ENCODE results near the gene CNOT10. TPM values are rescaled to one million over a fixed set of nuclear protein-coding genes. Genes with fewer than 3 reads are reported as not detected.
"Not testable (repeated sequence)": the region's sequence is repeated elsewhere in the genome, so short reads cannot be mapped to it uniquely, and the experiment has no call there.

CNOT10 gene
- total RNA-seq, 2 donors from 2014 or later: 23.8 to 34.1 TPM

DNA sequence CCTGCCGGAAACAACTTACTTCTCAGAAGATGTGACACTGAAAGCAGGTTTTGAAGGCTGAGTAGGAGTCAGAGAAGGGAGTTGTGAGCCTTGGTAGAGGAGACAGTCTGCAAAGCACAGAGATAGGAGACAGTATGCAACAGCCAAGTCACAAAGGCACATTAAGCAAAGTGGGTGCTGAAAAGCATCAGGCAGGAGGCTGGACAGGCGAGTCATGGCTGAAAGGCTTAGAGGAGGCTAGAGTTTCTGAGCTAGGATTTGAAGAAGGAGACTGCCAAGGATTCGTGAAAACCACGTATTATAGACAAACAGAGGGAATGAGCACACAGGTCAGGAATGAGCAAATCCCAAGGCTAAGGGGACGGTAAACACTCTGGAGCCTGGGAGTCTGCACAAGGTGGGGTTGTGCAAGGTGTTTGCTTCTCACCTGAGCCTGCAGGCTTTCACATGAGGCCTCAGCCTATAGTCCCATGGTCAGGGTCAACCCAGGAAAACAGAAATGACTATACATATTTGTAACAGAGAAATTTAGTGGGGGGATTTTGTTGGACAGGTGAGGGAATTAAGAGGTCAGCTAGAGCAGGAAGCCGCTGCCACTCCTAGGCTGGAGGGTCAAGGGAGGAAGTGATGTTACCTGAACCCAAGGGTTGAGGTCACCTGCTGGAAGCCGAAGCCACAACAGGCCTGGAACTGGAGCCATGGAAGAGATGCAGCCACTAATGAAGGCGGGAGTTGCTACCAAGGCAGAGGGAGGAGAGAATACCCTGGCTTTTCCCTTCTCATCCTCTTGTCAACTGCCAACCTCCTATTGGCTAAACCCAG lies 109.7 kb downstream of the CNOT10 start:
- no peaks in the 10 kb centered on the region for H3K36me3 ChIP-seq
- no peaks in the 10 kb centered on the region for H3K4me1 ChIP-seq
- H3K27ac ChIP-seq: no peak overlapping the region
- no peaks in the 10 kb centered on the region for H3K9me3 ChIP-seq
- intact Hi-C loops (cut with DNase I): no loop called here
- DNase-seq: no peak
- no peaks in the 10 kb centered on the region for H3K27me3 ChIP-seq
- no peak overlapping the region for H3K4me3 ChIP-seq
- H3K9ac ChIP-seq (ENCODE audit: low read depth in 2 of 2, low read length in 2 of 2): no peak overlapping the region
- no peak for TF ChIP-seq CTCF (IDR thresholded peaks at IDR 0.05)

GRCh38 chr3:32796384-32796950 lies 111.5 kb downstream of the CNOT10 start:
- DNase-seq; H3K9me3 ChIP-seq; H3K9ac ChIP-seq (ENCODE audit: low read depth in 2 of 2, low read length in 2 of 2); H3K4me3 ChIP-seq; H3K4me1 ChIP-seq; intact Hi-C loops (cut with DNase I); H3K27me3 ChIP-seq; H3K27ac ChIP-seq; H3K36me3 ChIP-seq: not testable (repeated sequence)

- H3K4me3 ChIP-seq: no peak overlapping the region
- no peaks in the 10 kb centered on the region for H3K27me3 ChIP-seq
- DNase-seq: no peak
- no peak overlapping the region for H3K27ac ChIP-seq
- TF ChIP-seq CTCF (IDR thresholded peaks at IDR 0.05): no peak
- H3K36me3 ChIP-seq: no peaks in the 10 kb centered on the region
- intact Hi-C loops (cut with DNase I): no loop called here
- no peaks in the 10 kb centered on the region for H3K4me1 ChIP-seq
- no peak overlapping the region for H3K9ac ChIP-seq (ENCODE audit: low read depth in 2 of 2, low read length in 2 of 2)
- no peaks in the 10 kb centered on the region for H3K9me3 ChIP-seq
Observed at GRCh38 chr3:32797776-32798175, 112.8 kb downstream of the CNOT10 start.

DNA sequence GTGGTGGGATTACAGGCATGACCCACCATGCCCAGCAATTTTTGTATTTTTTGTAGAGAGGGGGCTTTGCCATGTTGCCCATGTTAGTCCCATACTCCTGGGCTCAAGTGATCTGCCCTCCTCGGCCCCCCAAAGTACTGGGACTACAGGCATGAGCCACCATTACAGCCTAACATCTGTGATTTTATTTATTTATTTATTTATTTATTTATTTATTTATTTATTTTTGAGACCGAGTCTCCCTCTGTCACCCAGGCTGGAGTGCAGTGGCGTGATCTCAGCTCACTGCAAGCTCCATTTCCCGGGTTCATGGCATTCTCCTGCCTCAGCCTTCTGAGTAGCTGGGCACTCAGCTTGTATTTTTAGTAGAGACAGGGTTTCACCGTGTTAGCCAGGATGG lies 116.5 kb downstream of the CNOT10 start:
- DNase-seq; H3K4me1 ChIP-seq; H3K4me3 ChIP-seq; H3K9ac ChIP-seq (ENCODE audit: low read depth in 2 of 2, low read length in 2 of 2); H3K9me3 ChIP-seq; intact Hi-C loops (cut with DNase I); H3K27me3 ChIP-seq; H3K27ac ChIP-seq; H3K36me3 ChIP-seq: not testable (repeated sequence)

DNA sequence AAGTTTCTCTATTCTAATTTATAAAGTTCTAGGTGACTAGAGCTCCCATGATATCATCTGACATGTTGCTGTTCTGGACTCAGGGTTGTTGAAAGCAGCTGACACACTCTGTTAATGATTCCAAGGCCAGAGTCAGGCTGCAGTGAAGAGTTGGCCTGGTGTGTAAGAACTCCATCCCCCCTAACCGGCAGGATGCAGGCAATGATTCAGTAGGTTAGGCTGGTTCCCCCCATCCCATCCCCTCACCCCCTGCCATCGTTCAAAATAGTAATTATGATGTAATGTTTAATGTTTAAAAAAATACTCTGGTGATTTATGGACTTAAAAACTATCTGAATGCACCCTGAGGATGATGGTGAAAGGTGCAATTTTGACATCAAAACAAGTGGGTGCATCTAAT lies 128.2 kb downstream of the CNOT10 start:
- Histone ChIP-seq H3K36me3 (no peaks in the 10 kb centered on the region), H3K4me1 (no peaks in the 10 kb centered on the region), H3K27me3 (peaks cover 26% of the 10 kb centered on the region), H3K9me3 (no peaks in the 10 kb centered on the region), H3K9ac (ENCODE audit: low read depth in 2 of 2, low read length in 2 of 2) (no peak overlapping the region), H3K27ac (no peak overlapping the region), H3K4me3 (no peak overlapping the region)
- intact Hi-C loops (cut with DNase I): no loop called here
- DNase-seq: no peak
- TF ChIP-seq CTCF (IDR thresholded peaks at IDR 0.05): no peak

- no peaks in the 10 kb centered on the region for H3K36me3 ChIP-seq
- H3K4me3 ChIP-seq: no peak overlapping the region
- peaks cover 37% of the 10 kb centered on the region for H3K27me3 ChIP-seq
- no peaks in the 10 kb centered on the region for H3K4me1 ChIP-seq
- no peak overlapping the region for H3K9ac ChIP-seq (ENCODE audit: low read depth in 2 of 2, low read length in 2 of 2)
- TF ChIP-seq CTCF (IDR thresholded peaks at IDR 0.05): no peak
- DNase-seq: no peak
- no peak overlapping the region for H3K27ac ChIP-seq
- intact Hi-C loops (cut with DNase I): no loop called here
- H3K9me3 ChIP-seq: no peaks in the 10 kb centered on the region
Observed at GRCh38 chr3:32814361-32814760, 129.4 kb downstream of the CNOT10 start.
